G401.6 (cell line): Measurements from ENCODE around the gene OR1I1.

Experiments
- FAIRE-seq: peaks from 2 replicates; lab custom pipeline; 2012; peaks lifted over from hg19 to GRCh38; lab: Jason Lieb, UNC

The OR1I1 gene

DNA sequence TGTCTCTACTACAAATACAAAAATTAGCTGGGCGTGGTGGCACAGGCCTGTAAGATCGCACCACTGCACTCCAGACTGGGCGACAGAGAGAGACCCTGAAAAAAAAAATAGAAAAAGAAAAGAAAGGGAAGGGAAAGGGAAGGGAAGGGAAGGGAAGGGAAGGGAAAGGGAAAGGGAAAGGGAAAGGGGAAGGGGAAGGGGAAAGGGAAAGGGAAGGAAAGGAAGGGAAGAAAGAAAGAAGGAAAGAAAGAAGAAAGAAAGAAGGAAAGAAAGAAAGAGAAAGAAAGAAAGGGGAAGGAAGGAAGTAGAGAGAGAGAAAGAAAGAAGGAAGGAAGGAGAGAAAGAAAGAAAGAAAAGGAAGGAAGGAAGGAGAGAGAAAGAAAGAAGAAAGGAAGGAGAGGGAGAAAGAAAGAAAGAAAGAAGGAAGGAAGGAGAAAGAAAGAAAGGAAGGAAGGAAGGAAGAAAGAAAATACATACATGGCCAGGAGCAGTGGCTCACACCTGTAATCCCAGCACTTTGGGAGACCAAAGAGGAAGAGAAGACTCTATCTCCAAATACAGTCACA lies 17.1 kb downstream of the OR1I1 start:
- no peak for FAIRE-seq

DNA sequence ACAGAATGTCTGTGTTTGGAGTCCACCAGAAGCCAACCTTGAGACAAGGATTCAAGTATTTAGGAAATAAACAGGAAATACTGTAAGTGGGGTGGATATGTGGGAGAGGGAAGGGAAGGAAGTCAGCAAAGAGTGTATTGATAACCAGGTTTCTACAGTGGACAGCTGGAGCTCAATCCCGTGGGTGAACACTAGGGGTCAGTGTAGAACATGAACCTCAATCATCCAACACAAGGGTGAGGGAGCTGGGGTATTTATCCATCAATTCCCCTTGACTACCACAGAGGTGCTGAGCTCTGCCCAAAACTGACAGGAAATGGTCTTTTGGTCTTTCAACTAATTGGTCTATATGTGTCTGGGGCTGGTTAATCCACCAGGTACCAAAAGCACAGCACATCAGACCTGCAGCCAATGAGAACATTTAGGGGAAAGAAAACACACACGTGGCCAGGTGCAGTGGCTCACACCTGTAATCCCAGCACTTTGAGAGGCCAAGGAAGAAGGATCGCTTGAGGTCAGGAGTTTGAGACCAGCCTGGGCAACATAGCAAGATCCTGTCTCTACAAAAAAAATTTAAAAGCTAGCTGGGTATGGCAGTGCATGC lies 19.6 kb downstream of the OR1I1 start:
- no peak for FAIRE-seq

DNA sequence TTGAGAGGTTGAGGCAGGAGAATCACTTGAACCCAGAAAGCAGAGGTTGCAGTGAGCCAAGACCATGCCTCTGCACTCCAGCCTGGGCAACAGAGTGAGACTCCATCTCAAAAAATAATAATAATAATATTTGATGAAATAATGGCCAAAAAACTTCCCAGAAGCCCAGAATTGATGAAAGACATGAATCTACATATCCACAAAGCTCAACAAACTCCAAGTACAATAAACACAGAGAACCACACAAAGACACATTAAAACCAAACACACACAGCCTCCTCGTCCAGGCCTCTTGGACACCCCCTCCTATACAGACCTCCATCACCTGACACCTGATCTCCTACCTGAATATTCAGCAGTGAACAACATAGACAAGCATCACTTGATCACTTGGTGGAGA lies 22.0 kb downstream of the OR1I1 start:
- FAIRE-seq = no peak

DNA sequence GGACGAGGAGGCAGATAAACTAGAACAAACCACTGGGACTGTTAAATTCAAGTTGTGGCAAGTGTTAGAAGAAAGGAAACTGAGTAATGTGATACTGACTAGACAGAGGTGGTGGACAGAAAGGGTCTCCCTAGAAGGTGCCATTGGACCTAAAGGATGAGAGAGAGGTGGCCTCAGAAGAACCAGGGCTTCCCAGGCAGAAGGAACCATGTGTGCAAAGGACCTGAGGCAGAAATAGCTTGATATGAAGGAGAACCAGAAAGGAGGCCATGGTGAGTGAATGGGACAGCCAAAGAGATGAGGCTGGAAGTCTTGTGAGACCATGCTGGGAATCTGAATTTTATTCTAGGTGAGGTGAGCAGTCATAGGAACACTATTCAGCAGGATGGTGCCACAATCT lies 22.4 kb downstream of the OR1I1 start:
- FAIRE-seq = no peak

DNA sequence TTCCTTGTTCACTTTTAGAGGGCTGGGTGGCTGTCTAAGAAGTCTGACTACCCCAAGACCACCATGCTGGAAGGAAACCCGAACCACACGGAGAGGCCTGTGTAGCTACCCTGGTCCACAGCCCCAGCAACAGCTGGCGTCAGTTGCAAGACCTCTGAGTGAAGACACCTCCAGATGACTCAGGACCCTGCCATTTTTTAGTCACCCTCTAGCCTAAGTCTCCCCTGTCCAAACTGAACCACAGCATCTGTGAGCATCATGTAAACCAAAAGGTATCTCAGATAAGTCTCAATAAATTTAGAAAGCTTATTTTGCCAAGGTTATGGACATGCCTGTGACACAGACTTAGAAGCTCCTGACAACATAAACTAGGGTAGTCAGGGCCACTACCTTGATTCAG lies 23.0 kb downstream of the OR1I1 start:
- FAIRE-seq = no peak

DNA sequence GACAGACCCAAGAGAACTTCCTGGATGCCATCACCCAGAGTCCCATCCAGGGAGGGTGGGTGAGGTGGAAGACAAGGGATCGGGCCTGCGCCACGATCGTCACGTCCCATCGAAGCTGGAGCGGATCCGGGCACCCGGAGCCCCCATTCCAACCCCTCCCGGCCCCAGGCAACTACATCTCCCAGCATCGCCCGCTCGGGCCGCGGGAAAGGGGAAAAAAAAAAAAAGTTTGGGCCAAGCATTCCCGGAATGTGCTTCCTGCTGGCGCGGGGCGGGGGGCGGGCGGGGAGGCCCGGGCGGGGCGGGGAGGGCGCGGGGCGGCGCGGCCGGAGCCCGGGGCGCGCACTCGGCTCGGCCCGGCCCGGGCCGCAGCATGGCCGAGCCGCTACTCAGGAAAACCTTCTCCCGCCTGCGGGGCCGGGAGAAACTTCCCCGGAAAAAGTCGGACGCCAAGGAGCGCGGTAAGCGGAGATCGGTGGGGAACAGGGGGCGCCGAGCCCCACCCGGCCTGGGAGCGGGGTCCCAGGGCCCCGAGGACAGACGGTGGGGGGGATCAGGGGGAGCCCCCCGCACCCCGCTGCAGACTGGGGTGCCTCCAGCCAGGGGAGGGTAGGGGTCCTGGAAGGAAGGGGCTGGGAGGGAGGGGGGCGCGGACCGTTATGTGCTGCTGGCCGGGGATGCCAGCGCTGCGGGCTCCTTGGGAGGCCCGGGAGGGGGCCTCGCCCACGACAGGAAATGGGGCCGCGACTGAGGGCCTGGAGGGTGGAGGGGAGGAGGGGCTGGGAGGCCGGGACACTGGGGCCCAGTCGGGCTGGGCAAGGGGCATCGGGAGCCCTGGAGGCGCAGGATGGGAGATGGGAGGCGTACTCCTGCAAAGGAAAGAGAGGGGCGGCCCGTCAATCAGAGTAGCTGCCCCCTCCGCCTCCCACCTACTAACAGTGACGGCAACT lies 25.3 kb downstream of the OR1I1 start, which contains the start of gene SYDE1:
Gene SYDE1, plus strand, starts transcription at position 341 of the 950 bp plus-strand sequence. Its CDS starts 33 bp downstream, at position 374.
- no peak for FAIRE-seq

DNA sequence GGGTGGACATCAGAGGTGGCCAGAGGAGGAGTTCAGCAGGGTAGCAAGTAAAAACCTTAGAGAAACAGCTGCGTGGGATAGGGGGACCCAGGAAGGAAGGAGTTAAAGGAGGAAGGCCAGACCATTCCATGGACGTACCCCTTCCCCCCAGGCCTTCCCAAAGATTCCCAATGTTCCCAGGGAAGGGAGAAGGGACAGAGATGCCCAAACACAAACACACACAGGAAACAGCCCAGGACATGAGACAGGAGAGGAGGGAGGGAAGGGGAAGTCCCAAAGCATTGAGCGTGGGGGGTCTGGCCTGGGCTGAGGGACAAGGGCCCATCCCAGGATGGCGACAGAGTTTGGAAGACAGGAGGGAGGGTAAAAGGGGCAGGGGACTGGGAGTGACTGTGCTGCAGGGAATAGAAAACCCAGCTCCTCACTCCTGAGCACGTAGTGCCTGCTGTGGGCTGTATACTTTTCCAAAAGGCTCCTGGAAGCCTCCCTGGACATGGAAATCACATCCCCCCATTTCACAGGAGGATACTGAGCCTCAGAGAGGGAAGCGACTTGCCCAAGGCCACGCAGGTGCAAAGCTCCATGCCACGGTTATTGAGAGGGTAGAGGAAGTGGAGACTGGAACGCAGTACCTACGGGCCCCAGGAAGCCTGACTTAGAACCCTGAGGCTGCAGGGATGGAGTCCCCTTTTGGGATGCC lies 26.3 kb downstream of the OR1I1 start:
- FAIRE-seq = no peak

DNA sequence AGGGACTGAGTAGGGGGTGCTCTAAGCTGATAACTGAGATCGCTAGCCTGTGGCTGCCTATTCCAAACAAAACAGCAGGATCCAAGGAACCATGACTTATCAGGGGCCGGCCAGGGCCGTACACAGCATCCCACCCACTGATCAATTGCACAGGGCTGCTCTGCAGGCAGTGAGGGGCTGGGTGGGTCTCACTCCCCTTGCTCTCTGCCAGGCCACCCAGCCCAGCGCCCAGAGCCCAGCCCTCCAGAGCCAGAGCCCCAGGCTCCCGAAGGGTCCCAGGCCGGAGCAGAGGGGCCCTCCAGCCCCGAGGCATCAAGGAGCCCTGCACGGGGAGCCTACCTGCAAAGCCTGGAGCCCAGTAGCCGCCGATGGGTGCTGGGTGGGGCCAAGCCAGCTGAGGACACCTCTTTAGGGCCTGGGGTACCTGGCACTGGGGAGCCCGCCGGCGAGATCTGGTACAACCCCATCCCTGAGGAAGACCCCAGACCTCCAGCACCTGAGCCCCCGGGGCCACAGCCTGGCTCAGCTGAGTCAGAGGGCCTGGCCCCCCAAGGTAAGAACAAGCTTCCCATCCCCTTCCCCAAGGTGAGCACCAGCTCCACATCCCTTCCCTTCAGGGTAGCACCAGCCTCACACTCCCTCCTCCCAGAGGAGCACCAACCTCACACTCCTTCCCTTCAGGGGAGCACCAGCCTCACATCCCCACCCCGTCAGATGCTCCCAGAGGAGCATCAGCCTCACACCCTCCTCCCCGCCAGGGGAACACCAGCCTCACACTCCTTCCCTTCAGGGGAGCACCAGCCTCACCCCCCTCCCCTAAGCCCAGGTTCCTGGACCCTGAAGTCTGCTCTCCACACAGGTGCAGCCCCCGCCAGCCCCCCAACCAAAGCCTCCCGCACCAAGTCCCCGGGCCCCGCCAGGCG lies 27.1 kb downstream of the OR1I1 start:
- FAIRE-seq = no peak

DNA sequence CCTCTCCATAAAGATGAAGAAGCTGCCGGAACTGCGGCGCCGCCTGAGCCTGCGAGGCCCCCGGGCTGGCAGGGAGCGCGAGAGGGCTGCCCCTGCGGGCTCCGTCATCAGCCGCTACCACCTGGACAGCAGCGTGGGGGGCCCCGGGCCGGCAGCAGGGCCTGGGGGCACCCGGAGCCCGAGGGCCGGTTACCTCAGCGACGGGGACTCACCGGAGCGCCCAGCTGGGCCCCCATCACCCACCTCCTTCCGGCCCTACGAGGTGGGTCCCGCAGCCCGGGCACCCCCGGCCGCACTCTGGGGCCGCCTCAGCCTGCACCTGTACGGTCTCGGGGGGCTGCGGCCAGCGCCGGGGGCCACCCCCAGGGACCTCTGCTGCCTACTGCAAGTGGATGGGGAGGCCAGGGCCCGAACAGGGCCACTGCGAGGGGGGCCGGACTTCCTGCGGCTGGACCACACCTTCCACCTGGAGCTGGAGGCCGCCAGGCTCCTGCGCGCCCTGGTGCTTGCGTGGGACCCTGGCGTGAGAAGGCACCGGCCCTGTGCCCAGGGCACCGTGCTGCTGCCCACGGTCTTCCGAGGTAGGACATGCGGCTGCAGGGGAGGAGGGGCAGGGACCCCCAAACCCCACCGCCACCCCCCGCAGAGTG lies 27.9 kb downstream of the OR1I1 start:
- no peak for FAIRE-seq

DNA sequence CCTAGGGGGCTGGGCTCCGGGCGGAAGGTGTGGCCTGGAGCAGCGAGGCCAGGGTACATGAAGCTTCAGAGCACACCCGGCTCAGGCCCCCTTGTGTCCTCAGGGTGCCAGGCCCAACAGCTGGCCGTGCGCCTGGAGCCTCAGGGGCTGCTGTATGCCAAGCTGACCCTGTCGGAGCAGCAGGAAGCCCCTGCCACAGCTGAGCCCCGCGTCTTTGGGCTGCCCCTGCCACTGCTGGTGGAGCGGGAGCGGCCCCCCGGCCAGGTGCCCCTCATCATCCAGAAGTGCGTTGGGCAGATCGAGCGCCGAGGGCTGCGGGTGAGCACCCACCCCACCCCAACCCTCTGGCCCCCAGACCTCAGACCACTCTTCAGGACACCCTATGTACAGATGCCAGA lies 28.4 kb downstream of the OR1I1 start:
- no peak for FAIRE-seq

DNA sequence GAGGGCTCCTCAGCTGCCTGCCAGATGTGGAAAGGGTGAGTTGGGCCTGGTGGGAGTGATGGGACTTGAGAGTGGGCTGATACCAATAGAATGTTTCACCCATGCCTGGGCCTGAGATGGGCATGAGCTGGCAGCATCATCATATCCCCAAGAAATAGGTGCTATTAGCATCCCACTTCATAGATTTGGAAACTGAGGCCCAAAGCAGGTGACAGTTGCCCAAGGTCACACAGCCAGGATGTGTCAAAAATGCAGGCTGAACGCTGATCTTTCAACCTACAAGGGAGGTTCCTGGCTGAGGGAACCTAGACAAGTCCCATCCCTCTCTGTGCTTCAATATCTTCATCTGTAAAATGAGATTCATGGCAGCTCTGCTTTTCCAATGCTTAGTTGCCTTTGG lies 29.7 kb downstream of the OR1I1 start:
- no peak for FAIRE-seq

DNA sequence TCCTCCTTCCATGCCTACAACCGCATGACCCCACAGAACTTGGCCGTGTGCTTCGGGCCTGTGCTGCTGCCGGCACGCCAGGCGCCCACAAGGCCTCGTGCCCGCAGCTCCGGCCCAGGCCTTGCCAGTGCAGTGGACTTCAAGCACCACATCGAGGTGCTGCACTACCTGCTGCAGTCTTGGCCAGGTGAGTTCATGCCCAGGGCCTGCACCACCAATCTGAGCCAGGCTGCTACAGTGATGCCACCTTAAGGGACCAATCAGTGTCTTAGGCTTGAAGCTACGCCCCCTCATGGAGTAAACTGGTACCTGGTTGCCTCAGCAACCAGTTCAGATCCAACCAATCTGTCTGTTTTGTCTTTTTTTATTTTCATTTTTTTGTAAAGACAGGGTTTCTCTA lies 30.4 kb downstream of the OR1I1 start:
- FAIRE-seq = no peak

DNA sequence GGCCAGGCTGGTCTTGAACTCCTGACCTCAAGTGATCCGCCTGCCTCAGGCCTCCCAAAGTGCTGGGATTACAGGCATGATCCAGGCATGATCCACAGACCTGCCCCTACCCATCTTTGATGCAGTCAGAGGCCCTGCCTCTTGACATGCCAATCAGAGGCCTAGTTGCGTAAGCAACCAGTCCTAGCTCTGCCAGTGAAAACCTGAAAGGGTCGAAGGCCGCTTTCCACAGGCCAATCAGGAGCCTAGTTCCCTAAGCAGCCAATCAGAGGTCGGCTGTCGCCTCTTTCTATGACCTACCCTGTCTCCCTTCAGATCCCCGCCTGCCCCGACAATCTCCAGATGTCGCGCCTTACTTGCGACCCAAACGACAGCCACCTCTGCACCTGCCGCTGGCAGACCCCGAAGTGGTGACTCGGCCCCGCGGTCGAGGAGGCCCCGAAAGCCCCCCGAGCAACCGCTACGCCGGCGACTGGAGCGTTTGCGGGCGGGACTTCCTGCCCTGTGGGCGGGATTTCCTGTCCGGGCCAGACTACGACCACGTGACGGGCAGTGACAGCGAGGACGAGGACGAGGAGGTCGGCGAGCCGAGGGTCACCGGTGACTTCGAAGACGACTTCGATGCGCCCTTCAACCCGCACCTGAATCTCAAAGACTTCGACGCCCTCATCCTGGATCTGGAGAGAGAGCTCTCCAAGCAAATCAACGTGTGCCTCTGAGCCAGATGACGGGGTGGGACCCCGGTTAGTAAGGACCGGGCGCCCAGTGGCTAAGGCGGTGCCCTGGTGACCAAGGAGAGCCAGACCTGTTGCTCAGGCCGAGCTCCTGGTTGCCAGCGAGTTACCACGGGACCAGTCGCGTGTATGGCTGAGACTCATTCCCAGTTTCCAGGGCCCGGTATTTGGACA lies 31.5 kb downstream of the OR1I1 start:
- FAIRE-seq = no peak

DNA sequence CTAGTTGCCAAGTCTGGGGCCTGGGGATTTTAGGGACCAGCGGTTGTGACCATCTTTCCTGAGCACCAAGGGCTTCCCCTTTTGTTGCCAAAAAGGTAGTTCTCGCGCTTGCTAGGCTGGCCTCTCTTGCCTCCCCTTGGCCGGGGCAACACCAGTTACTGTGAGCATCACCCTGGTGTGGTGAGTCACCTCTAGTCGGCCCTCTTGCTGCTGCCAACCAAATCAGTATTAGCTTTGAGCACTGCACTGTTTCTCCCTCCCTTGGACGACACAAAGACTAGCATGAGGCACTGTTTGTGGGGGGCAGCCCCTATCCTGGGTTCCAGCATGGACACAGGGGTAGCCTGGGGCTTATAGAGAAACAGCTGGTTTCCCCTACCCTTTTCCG lies 32.1 kb downstream of the OR1I1 start:
- FAIRE-seq = no peak

DNA sequence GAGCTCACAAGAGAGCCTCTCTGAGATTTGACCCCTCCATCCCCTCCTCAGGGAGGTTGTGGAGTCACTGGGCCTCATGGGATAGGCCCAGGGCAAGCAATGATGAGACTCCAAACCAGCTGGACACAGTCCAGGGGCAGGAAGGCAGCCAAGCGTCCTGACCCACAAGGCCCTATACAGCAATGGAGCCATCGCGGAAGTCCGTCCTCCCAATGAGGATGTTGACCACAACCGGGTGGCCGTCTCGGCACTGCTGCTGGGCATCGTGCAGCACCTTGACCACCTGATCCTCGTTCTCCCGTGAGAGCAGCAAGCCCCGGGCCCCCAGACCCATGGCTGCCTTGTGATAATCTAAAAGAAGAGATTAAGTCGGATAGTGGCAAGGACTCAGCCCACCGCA lies 33.1 kb downstream of the OR1I1 start:
- FAIRE-seq = no peak

DNA sequence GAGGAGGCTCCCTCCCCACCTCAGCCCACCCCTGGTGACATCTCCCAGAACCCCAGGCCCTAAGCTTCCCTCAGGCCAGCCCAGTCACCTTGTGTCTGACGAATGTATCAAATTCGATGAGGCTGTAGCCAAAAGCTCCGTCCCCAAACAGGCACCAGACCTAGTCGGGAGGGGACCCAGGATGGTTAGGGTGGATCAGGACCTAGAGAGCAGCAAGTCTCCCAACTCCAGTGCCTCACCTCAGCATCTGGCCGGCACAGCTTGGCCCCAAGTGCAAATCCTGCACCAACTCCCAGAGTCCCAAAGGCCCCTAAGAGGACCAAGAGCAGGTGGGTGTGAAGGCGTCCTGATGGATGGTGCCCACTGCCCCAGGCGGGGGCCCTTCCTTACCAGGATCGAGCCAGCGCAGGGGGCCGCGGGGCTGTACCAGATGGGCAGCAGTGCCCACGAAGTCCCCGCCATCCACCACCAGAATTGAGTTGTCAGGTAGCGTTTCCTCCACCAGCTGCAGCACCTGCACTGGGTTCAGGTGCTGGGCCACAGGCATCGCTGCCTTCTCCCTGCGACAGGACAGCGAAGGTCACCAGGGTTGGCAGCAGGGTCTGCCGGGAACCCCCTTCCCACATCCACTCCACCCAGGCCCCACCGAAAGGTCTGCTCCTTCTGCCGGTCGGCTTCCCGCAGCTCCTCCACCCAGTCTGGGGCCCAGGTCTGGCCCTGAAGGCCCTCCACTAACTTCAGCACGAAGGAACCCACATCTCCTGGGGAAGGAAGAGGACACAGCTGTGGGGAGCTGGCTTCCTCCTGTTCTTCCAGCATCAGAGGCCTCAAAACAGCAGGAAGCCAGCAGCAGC lies 34.0 kb downstream of the OR1I1 start:
- FAIRE-seq = no peak

DNA sequence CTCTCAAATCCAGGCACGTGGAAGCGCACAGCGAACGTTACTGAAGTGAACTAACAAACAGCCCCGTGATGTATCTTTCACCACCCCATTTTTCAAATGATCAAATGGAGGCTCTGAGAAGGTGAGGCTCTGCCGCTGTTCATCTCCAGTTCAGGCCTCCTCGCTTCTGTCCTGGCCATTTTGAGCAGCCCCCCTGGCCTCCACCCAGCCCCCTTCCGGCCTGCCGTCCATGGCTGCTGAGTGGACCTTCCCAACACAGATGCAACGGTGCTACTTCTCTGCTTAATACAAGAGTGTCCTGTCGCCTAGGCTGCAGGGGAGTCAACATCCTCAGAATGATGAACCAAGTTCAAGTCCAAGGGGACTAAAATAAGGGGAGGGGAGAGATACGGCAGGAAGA lies 34.8 kb downstream of the OR1I1 start:
- FAIRE-seq = no peak

DNA sequence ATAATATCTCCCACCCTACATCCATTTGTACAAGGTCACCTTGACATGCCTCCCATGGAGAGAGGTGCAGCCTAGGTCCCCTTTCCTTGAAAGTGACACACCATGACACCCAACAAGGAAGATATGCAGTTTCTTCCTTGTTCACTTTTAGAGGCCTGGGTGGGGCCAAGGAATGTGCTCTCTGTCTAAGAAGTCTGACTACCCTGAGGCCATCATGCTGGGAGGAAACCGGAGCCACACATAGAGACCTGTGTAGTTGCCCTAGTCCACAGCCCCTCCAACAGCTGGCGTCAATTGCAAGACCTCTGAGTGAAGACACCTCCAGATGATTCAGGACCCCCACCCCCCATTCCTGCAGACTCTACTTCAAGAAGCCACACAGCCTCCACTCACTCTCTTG lies 36.2 kb downstream of the OR1I1 start:
- no peak for FAIRE-seq
